Glutamatergic neuron (in vitro differentiated cells): ENCODE results near the gene TWNK. TPM values are rescaled to one million over a fixed set of nuclear protein-coding genes. Genes with fewer than 3 reads are reported as not detected.
A peak's percentile ranks its signal among the peaks of the same experiment; 100 is the strongest.

Source experiments
- DNase-seq: peaks from one replicate; pipeline ENCODE4 v3.0.0; 2022
- H3K27ac Mint-ChIP-seq: one replicate; pipeline ENCODE4 v1.8.0; 2020; ENCODE audit warnings: mild to moderate bottlenecking, mixed read lengths, inconsistent platforms; ENCODE audit not compliant: unreplicated experiment
- H3K27me3 Mint-ChIP-seq: one replicate; pipeline ENCODE4 v1.8.0; 2020; ENCODE audit warnings: mild to moderate bottlenecking, moderate library complexity, mixed read lengths, inconsistent platforms; ENCODE audit not compliant: unreplicated experiment
- H3K36me3 Mint-ChIP-seq: one replicate; pipeline ENCODE4 v1.8.0; 2020; ENCODE audit warnings: mild to moderate bottlenecking, mixed read lengths, inconsistent platforms; ENCODE audit not compliant: unreplicated experiment
- H3K4me1 Mint-ChIP-seq: one replicate; pipeline ENCODE4 v1.8.0; 2020; ENCODE audit warnings: mild to moderate bottlenecking, low read depth, mixed read lengths, inconsistent platforms; ENCODE audit not compliant: unreplicated experiment
- H3K4me3 Mint-ChIP-seq: one replicate; pipeline ENCODE4 v1.8.0; 2020; ENCODE audit warnings: mild to moderate bottlenecking, mixed read lengths, inconsistent platforms; ENCODE audit not compliant: unreplicated experiment
- H3K9me3 Mint-ChIP-seq: one replicate; pipeline ENCODE4 v1.8.0; 2020; ENCODE audit warnings: mild to moderate bottlenecking, moderate library complexity, mixed read lengths, inconsistent platforms; ENCODE audit not compliant: unreplicated experiment
- total RNA-seq: library from RNA; stranded (reverse); fragmentation: NEBNext Ultra II Directional; extraction: Animal tissue kit (Norgen Biotek cat#: 25700); gene quantifications from one replicate; pipeline ENCODE4 v1.2.1, GENCODE V29; 2021; ENCODE audit not compliant: unreplicated experiment
- TF ChIP-seq, protein P1 (sequence below): fragments of 200-600 bp; sonication (generic); IDR thresholded peaks from one replicate; pipeline ENCODE4 v1.5.0; 2021; ENCODE audit not compliant: partially characterized antibody, unreplicated experiment

Gene TWNK
- total RNA-seq, 1 donor from 2014 or later: 10.1 TPM

DNA sequence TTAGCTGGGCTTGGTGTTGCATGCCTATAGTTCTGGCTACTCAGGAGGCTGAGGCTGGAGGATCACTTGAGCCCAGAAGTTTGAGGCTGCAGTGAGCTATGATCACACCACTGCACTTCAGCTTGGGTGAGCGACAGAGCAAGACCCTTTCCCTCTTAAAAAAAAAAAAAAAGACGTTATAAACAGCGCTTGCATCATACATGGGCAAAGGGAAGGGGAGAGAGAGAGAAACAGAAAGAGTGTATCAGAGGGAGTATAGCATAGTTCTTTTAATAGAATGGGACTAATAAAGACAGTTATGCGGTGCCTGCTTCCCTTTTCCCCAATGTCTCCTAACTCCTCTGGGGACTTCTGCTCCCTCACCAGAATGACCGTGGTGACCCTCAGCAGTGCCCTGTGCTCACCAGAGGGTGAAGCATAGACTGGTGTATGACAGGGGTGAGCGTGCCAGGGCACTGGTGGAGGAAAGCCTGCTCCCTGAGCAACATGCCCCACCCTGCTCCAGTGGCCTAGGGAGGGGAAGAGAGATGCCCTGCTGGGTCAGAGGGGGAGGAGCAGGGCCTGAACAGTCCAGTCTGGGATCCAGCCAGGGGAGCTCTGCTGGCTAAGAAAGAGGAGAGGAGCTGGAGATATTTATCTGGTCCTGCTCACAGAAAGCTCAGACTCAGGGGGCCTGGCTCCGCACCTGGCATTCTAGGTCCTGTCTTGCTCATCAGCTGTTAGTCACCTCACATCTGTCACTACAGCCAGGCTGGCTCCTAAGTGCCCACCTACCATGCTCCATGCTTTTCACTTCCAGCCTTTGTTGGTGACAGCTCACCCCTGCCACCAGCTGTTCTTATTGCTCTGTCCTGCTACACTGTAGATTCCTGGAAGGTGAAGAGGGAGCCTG is 41.3 kb downstream of the TWNK start:
- Mint-ChIP-seq H3K27me3 (peaks cover 17% of the 10 kb centered on the region), H3K36me3 (peaks cover 6% of the 10 kb centered on the region), H3K27ac (peak overlapping the region; percentile 81), H3K4me1 (peaks cover 38% of the 10 kb centered on the region), H3K4me3 (peak overlapping the region; percentile 69), H3K9me3 (peaks cover 5% of the 10 kb centered on the region)
- TF ChIP-seq, protein P1, sequence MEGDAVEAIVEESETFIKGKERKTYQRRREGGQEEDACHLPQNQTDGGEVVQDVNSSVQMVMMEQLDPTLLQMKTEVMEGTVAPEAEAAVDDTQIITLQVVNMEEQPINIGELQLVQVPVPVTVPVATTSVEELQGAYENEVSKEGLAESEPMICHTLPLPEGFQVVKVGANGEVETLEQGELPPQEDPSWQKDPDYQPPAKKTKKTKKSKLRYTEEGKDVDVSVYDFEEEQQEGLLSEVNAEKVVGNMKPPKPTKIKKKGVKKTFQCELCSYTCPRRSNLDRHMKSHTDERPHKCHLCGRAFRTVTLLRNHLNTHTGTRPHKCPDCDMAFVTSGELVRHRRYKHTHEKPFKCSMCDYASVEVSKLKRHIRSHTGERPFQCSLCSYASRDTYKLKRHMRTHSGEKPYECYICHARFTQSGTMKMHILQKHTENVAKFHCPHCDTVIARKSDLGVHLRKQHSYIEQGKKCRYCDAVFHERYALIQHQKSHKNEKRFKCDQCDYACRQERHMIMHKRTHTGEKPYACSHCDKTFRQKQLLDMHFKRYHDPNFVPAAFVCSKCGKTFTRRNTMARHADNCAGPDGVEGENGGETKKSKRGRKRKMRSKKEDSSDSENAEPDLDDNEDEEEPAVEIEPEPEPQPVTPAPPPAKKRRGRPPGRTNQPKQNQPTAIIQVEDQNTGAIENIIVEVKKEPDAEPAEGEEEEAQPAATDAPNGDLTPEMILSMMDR: no peak
- no peak for DNase-seq

DNA sequence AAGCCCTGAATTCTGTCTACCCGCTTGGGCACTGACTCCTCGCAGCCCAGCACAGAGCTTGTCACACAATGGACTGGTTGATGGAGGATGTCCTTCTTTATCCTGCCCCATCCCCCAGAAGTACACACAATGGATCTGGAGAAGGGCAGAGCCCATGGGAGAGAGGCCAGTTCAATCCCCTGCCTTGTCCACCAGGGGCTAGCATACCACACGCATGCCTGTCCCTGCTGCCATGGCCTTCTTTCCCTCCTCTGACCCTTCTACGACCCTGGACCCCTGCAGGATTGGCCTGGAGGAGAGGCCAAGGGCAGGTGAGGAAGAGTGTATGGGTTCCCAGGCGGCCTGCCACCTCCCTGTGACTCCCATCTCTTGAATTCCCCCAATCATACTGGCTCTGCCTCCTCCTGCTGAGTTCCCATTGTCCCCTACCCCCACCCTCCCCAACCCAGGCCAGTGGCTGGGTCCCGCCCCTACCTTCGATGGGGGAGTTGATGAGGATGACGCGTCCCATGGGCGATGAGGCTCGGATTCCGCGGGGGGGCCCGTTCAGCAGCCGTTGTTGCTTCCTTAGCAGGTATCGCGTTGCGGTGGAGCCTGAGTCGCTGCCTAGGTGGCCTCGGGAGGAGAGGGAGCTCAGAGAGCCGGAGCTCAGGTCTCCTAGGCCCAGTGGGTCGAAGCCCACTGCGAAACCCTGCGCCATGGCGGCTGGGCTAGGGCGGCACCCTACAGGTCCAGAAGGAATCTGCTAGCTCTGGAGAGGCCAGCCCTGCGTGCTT is 42.4 kb downstream of the TWNK start:
- peak overlapping the region; percentile 69 for H3K4me3 Mint-ChIP-seq
- H3K4me1 Mint-ChIP-seq: peaks cover 38% of the 10 kb centered on the region
- H3K27me3 Mint-ChIP-seq: peaks cover 17% of the 10 kb centered on the region

DNA sequence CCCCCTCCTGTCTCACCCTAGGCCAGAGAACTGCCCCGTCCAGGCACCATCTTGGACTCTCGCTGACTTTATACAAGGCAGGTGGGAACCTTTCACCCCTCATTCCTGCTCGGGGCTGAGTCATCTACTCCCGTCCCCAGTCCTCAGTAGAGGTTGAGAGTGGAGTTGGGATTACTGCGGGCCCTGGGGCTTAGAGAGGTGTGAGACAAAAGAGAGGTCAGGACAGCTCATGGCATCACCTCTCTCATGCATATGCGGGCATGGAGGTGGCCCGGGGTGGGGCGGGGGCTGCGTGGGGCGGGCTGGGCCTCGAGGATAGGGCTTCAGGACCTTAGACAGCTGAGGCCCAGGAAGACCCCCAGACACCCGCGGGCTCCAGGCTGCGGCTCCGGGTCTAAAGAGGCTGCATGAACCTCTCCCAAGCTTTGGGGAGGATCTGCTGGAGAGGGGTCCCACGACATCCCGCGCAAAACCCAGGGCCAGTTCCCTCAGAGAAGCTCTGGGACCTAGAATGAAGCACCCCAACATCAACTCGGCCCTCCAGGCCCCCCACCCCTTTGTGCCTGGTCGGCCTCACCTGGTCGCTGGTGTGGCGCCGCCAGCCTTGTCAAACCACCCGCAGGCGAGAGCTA is 43.3 kb downstream of the TWNK start:
- H3K9me3 Mint-ChIP-seq: peaks cover 5% of the 10 kb centered on the region
- H3K27me3 Mint-ChIP-seq: peaks cover 17% of the 10 kb centered on the region
- no peak for DNase-seq

More for the DNA sequence above, 42.4 kb downstream of the TWNK start:
- TF ChIP-seq, protein P1: peak; percentile 38
- Mint-ChIP-seq H3K27ac (peak overlapping the region; percentile 81), H3K36me3 (peaks cover 6% of the 10 kb centered on the region), H3K9me3 (peaks cover 5% of the 10 kb centered on the region)
- peak; percentile 41 for DNase-seq

DNA sequence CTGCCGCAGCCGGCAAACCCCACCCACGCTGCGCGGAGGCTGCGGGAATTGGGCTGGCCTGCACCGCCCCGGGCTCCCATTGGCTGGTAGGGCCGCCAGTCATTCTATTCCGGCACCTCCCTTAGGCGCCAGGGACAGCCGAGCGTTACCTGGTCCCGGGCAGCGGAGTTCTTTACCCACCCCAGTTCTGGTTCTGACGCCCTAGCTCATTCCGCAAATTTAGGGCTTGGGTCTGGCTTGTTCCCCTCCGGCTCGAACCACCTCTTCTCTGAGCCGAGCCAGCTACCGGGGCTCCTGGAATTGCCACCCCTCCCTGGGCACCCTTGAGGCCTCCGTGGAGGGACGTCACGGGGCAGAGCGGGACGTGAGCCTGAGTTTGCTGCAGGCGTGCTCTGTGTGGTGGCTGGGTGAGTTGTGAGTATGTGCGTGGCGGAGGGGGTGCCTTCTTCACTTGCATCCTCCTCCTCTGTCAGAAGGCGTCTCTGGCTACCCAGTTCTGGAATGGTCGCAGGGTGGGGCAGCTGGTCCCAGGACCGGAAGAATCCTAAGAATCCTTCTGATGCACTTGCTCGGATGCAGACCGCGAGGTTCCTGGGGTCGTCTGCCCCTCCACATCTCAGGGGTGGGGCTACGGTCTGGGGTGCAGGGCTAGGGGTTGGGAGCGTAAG is 43.9 kb downstream of the TWNK start, which contains the start of the genes PDZD7 and SFXN3:
TSS of gene PDZD7 (minus strand) at position 2 of the 668 bp plus-strand sequence. CDS start 910 bp downstream, outside the sequence.
TSS of gene SFXN3 (plus strand) at position 107 of the 668 bp plus-strand sequence. CDS start 3,461 bp downstream, outside the sequence.
- H3K9me3 Mint-ChIP-seq: peaks cover 5% of the 10 kb centered on the region
- H3K27me3 Mint-ChIP-seq: peaks cover 17% of the 10 kb centered on the region
- H3K4me3 Mint-ChIP-seq: peak within 1 kb of the TSS; percentile 80
- peaks cover 6% of the 10 kb centered on the region for H3K36me3 Mint-ChIP-seq
- H3K4me1 Mint-ChIP-seq: peaks cover 38% of the 10 kb centered on the region
- TF ChIP-seq, protein P1: no peak
- no peak within 1 kb of the TSS for H3K27ac Mint-ChIP-seq
- peak; percentile 93 for DNase-seq

More for the DNA sequence above, 43.3 kb downstream of the TWNK start:
- Mint-ChIP-seq H3K4me1 (peaks cover 38% of the 10 kb centered on the region), H3K27ac (no peak overlapping the region), H3K36me3 (peaks cover 6% of the 10 kb centered on the region), H3K4me3 (peak overlapping the region; percentile 80)
- TF ChIP-seq, protein P1: no peak
